Ectodermal cell (in vitro differentiated cells): ENCODE data around the gene ING2.
"Not testable (repeated sequence)": the region's sequence is repeated elsewhere in the genome, so short reads cannot be mapped to it uniquely, and the experiment has no call there.

Source experiments
- H3K27ac ChIP-seq: 2 replicates; pipeline ENCODE4 v1.7.0; 2013; ENCODE audit warnings: mild to moderate bottlenecking, low read depth, low read length; ENCODE audit not compliant: insufficient read depth, poor library complexity, severe bottlenecking
- H3K27me3 ChIP-seq: 2 replicates; pipeline ENCODE4 v1.7.0; 2013; ENCODE audit warnings: mild to moderate bottlenecking, low read length; ENCODE audit not compliant: insufficient read depth, control insufficient read depth, poor library complexity, severe bottlenecking
- H3K36me3 ChIP-seq: one replicate; pipeline ENCODE4 v1.7.0; 2013; ENCODE audit warnings: low read length; ENCODE audit not compliant: control insufficient read depth, insufficient read depth
- H3K4me1 ChIP-seq: one replicate; pipeline ENCODE4 v1.7.0; 2013; ENCODE audit warnings: low read length; ENCODE audit not compliant: control insufficient read depth, insufficient read depth
- H3K4me3 ChIP-seq: 2 replicates; pipeline ENCODE4 v1.7.0; 2013; ENCODE audit warnings: low read depth, low read length, control low read depth; ENCODE audit not compliant: insufficient read depth
- H3K9me3 ChIP-seq: 2 replicates; pipeline ENCODE4 v1.7.0; 2013; ENCODE audit warnings: mild to moderate bottlenecking, low read length, moderate library complexity; ENCODE audit not compliant: control insufficient read depth
- WGBS, 2 experiments: methylation state at CpG; one replicate each; pipeline ENCODE4 v1.1.7; 2013; ENCODE audit warnings: missing lambda C conversion rate in 2 of 2; 5-methylcytosine and 5-hydroxymethylcytosine counted together

The ING2 gene

DNA sequence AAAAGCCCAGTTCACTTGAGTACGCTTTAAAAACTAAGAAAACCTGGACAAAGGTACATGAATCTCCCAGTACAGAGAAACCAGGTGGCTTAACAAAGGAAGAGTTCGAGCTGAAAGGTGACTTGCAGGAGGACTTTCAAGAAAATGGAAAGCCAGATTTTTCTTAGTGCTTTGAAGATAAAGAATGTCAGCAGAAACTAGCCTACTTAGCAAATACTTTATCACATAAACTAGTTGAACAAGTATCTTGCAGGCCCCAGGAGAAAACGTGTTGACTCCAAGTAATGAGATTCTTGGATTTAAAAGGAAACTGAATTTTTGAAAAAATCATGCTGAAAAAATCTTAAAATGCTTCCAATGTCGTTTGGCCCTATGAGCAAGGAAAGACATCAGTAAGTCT is 34.0 kb upstream of the ING2 start:
- H3K27ac ChIP-seq = no peak overlapping the region
- no peaks in the 10 kb centered on the region for H3K27me3 ChIP-seq
- WGBS, 2 experiments = 83 to 86% methylated on average over 4 of the region's 4 CpGs
- no peaks in the 10 kb centered on the region for H3K4me1 ChIP-seq
- H3K4me3 ChIP-seq = no peak overlapping the region
- H3K36me3 ChIP-seq = no peaks in the 10 kb centered on the region
- H3K9me3 ChIP-seq = no peaks in the 10 kb centered on the region

DNA sequence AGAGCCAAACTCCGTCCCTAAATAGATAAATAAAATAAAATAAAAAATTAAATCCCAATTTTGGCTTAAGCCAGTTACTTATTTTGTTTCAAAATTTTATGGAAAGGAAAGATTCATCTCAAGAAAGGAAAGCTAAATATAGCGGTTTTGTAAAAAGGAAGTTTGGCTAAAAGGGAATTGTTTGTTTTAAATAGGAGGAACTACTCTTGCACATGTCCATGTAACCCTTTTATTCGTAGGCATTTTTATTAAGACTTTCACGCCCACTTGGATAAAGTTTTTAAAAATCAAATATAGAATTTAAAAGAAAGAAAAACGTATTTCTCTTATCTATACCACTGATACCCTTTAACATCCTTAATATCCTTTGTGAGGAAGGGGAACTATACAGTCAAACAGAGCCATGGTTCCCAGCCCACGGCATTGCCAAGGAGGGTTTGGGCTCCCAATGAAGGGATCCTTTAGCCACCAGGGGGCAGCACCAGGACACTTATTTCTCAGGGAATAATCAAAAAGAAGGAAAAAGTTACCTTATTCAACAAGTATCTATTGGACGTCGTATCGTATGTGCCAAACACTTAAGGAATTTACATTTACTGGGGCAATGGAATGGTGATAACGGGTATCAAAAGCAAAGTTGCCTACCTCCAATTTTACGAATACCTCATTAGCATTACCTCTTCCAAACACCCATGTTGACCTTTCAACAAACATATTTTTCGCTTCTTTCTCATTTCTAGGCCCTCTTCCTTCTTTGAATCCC is 32.7 kb upstream of the ING2 start:
- Histone ChIP-seq H3K4me1 (no peaks in the 10 kb centered on the region), H3K36me3 (no peaks in the 10 kb centered on the region), H3K4me3 (no peak overlapping the region), H3K27me3 (no peaks in the 10 kb centered on the region), H3K9me3 (no peaks in the 10 kb centered on the region), H3K27ac (no peak overlapping the region)
- WGBS, 2 experiments = 44 to 52% methylated on average over 9 to 12 of the region's 12 CpGs

DNA sequence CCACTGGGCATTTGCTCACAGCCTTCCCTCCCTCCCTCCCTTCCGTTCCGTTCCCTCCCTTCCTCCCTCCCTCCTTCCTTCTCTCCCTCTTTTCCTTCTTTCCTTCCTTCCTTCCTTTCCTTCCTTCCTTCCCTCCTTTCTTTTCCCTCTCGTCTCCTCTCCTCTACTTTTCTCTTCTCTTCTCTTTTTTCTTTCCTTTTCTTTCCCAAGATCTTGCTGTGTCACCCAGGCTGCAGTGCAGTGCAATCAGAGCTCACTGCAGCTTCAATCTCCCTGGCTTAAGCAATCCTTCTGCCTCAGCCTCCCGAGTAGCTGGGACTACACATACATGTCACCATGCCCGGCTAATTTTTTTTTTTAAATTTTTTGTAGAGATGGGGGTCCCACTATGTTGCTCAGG is 26.7 kb upstream of the ING2 start:
- no peaks in the 10 kb centered on the region for H3K36me3 ChIP-seq
- no peaks in the 10 kb centered on the region for H3K27me3 ChIP-seq
- 78% methylated on average over 5 of the region's 5 CpGs for WGBS, 2 experiments
- no peak overlapping the region for H3K4me3 ChIP-seq
- no peak overlapping the region for H3K27ac ChIP-seq
- no peaks in the 10 kb centered on the region for H3K9me3 ChIP-seq
- no peaks in the 10 kb centered on the region for H3K4me1 ChIP-seq

- Histone ChIP-seq H3K36me3 (no peaks in the 10 kb centered on the region), H3K9me3 (no peaks in the 10 kb centered on the region), H3K27me3 (no peaks in the 10 kb centered on the region), H3K4me3 (no peak overlapping the region), H3K4me1 (no peaks in the 10 kb centered on the region), H3K27ac (no peak overlapping the region)
- 86 to 90% methylated on average over 2 of the region's 2 CpGs for WGBS, 2 experiments
These were observed 25.9 kb upstream of the ING2 start for GRCh38 chr4:183478926-183479325.

DNA sequence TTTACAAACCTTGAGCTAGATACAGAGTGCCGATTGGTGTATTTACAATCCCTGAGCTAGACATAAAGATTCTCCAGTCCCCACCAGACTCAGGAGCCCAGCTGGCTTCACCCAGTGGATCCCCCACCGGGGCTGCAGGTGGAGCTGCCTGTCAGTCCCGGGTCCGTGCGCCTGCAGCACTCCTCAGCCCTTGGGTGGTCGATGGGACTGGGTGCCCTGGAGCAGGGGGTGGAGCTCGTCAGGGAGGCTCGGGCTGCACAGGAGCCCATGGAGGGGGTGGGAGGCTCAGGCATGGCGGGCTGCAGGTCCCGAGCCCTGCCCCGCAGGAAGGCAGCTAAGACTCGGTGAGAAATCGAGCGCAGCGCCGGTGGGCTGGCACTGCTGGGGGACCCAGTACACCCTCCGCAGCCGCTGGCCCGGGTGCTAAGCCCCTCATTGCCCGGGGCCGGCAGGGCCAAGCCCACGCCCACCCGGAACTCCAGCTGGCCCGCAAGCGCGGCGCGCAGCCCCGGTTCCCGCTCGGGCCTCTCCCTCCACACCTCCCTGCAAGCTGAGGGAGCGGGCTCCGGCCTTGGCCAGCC is 22.3 kb upstream of the ING2 start:
- not testable (repeated sequence) for H3K27ac ChIP-seq, H3K9me3 ChIP-seq, H3K27me3 ChIP-seq, H3K4me3 ChIP-seq, H3K4me1 ChIP-seq, H3K36me3 ChIP-seq
- 94 to 95% methylated on average over 33 of the region's 33 CpGs for WGBS, 2 experiments

DNA sequence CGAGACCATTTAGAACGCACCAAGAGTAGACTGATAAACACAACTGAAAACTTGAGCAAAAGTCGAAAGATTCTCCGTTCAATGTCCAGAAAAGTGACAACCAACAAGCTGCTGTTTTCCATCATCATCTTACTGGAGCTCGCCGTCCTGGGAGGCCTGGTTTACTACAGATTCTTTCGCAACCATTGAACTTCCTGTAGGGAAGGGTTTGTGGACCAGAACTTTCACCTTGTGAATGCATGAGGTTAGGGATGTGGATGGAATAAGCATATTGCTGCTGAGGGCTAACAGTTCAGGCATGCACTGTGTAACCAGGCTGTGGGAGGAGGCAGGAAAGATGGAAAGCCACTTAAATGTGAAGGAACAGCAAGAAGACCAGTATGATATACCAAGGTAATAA is 20.9 kb upstream of the ING2 start:
- Histone ChIP-seq H3K27me3 (no peaks in the 10 kb centered on the region), H3K9me3 (no peaks in the 10 kb centered on the region), H3K27ac (no peak overlapping the region), H3K36me3 (no peaks in the 10 kb centered on the region), H3K4me1 (no peaks in the 10 kb centered on the region), H3K4me3 (no peak overlapping the region)
- WGBS, 2 experiments = 97 to 98% methylated on average over 7 of the region's 7 CpGs

DNA sequence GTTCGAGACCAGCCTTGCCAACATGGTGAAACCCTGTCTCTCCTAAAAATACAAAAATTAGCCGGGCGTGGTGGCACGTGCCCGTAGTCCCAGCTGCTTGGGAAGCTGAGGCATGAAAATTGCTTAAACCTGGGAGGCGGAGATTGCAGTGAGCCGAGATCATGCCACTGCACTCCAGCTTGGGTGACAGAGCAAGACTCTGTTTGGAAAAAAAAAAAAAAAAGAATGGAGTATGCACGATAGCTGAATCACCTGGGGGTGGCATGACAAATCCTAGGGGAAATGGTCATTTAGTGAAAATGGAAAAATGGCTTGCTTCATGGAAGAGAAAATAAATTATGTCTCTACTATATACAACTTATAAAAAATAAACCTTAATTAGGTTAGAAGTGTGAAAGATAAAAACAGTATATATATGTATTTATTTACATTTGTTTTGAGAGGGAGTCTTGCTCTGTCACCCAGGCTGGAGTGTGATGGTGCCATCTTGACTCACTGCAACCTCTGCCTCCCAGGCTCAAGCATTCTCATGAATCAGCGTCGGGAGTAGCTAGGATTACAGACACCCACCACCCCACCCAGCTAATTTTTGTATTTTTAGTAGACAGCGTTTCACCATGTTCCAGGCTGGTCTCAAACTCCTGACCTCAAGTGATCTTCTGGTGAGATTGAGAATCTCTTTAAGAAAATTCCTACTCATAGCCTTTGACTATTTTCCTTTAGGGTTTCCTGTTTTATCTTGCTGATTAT is 19.3 kb upstream of the ING2 start:
- H3K27ac ChIP-seq = no peak overlapping the region
- no peaks in the 10 kb centered on the region for H3K27me3 ChIP-seq
- H3K4me1 ChIP-seq = no peaks in the 10 kb centered on the region
- H3K36me3 ChIP-seq = no peaks in the 10 kb centered on the region
- no peak overlapping the region for H3K4me3 ChIP-seq
- WGBS, 2 experiments = 85 to 88% methylated on average over 10 to 11 of the region's 11 CpGs
- H3K9me3 ChIP-seq = no peaks in the 10 kb centered on the region

DNA sequence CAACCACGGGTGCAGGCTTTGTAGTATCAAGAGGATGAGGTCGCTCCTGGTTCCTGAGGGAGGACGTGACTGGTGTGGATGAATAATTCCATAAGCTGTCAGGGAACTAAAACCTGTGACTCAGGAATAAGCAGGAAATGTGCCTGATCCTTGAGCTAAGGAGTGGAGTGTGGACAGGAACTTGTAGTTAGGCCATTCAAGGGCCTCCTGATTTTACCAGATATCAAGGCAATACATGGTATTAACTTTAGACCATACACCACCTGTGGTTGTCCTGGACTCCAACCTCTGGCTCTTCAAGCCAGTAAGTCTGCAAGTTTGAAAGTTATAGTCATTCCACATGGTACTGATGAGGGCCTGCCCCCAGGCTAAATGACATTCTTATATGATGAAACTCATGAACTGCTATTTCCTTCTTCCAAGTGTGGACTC is 12.1 kb upstream of the ING2 start:
- Histone ChIP-seq H3K4me3 (no peak overlapping the region), H3K27ac (no peak overlapping the region), H3K27me3 (no peaks in the 10 kb centered on the region), H3K9me3 (no peaks in the 10 kb centered on the region), H3K4me1 (no peaks in the 10 kb centered on the region), H3K36me3 (peaks cover 5% of the 10 kb centered on the region)
- WGBS, 2 experiments = 90 to 94% methylated on average over 3 of the region's 3 CpGs

DNA sequence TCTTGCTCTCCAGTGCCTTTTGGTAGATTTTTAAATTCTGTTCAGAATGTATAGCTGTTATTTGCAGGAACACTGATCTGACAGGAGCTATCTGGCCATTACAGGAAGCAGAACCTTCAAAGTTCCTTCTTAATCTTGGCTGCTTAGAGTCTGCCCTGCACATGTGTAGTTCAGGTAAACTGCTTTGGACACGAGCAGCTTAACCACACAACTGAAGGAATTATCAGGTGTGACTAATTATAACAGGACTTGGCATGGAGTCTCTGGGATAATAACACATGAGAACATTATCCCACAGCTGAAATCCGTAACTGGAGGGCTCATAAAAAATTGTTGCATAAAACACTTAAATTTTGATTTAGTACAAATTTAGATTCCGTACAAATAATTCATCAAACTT is 11.6 kb upstream of the ING2 start:
- H3K4me1 ChIP-seq = no peaks in the 10 kb centered on the region
- H3K9me3 ChIP-seq = no peaks in the 10 kb centered on the region
- no peaks in the 10 kb centered on the region for H3K27me3 ChIP-seq
- H3K4me3 ChIP-seq = no peak overlapping the region
- H3K36me3 ChIP-seq = peaks cover 5% of the 10 kb centered on the region
- WGBS, 2 experiments = 94 to 98% methylated on average over 1 to 2 of the region's 3 CpGs
- H3K27ac ChIP-seq = no peak overlapping the region

- 36 to 51% methylated on average over 1 to 2 of the region's 3 CpGs for WGBS, 2 experiments
- no peak overlapping the region for H3K4me3 ChIP-seq
- H3K27me3 ChIP-seq = no peaks in the 10 kb centered on the region
- peaks cover 5% of the 10 kb centered on the region for H3K36me3 ChIP-seq
- H3K4me1 ChIP-seq = no peaks in the 10 kb centered on the region
- H3K27ac ChIP-seq = no peak overlapping the region
- no peaks in the 10 kb centered on the region for H3K9me3 ChIP-seq
These were observed 9.7 kb upstream of the ING2 start for GRCh38 chr4:183495184-183495583.
